Adipocyte (in vitro differentiated cells): ENCODE measurements around the gene GNPDA1.
"Not testable (repeated sequence)": the region's sequence is repeated elsewhere in the genome, so short reads cannot be mapped to it uniquely, and the experiment has no call there.

ENCODE experiments used
- DNase-seq: peaks from one replicate; pipeline ENCODE4 v3.0.0-alpha.2; 2015; ENCODE audit warnings: low read depth
- H3K27me3 ChIP-seq: replicated peaks from 2 replicates; pipeline ENCODE4 v1.7.0; 2013; ENCODE audit warnings: mild to moderate bottlenecking, low read length, moderate library complexity; ENCODE audit not compliant: control insufficient read depth, insufficient read depth
- H3K36me3 ChIP-seq: 2 replicates; pipeline ENCODE4 v1.7.0; 2013; ENCODE audit warnings: low read length, mild to moderate bottlenecking, moderate library complexity; ENCODE audit not compliant: control insufficient read depth, insufficient read depth, severe bottlenecking
- H3K4me1 ChIP-seq: 2 replicates; pipeline ENCODE4 v1.7.0; 2013; ENCODE audit warnings: mild to moderate bottlenecking, low read length, moderate library complexity; ENCODE audit not compliant: control insufficient read depth, insufficient read depth
- H3K4me3 ChIP-seq: 2 replicates; pipeline ENCODE4 v1.7.0; 2013; ENCODE audit warnings: mild to moderate bottlenecking, low read length, moderate library complexity
- H3K9ac ChIP-seq: 2 replicates; pipeline ENCODE4 v1.7.0; 2013; ENCODE audit warnings: mild to moderate bottlenecking, low read length, moderate library complexity
- H3K9me3 ChIP-seq: 2 replicates; pipeline ENCODE4 v1.7.0; 2013; ENCODE audit warnings: mild to moderate bottlenecking, low read length, moderate library complexity; ENCODE audit not compliant: control insufficient read depth

The GNPDA1 gene

GRCh38 chr5:142038735-142039134 is 25.9 kb upstream of the GNPDA1 start:
- no peak for DNase-seq
- Histone ChIP-seq H3K4me3 (no peak overlapping the region), H3K36me3 (no peaks in the 10 kb centered on the region), H3K9me3 (no peaks in the 10 kb centered on the region), H3K4me1 (no peaks in the 10 kb centered on the region), H3K9ac (no peak overlapping the region), H3K27me3 (no peaks in the 10 kb centered on the region)

GRCh38 chr5:142037599-142037998 is 24.8 kb upstream of the GNPDA1 start:
- H3K36me3 ChIP-seq, H3K9me3 ChIP-seq, H3K27me3 ChIP-seq, DNase-seq, H3K4me1 ChIP-seq, H3K9ac ChIP-seq, H3K4me3 ChIP-seq: not testable (repeated sequence)

DNA sequence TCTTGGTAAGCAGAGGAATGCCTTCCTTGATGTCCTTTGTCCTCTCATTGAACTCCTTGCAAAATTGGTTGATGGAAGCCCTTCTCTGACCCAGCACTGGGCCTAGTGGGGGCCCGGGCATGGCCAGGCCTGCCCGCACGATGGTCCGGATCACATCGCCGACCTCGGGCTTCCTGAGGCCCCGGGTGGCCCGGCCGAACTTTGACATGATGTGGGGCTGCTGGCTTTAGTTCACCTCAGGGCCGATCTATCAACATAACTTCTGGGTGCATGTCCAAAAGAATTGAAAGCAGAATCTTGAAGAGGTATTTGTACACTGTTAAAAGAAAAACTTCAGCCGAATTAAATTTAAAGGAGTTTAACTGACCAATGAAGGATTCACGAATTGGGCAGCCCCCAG is 24.1 kb upstream of the GNPDA1 start:
- no peaks in the 10 kb centered on the region for H3K36me3 ChIP-seq
- H3K9me3 ChIP-seq: no peaks in the 10 kb centered on the region
- peaks cover 3% of the 10 kb centered on the region for H3K27me3 ChIP-seq
- no peaks in the 10 kb centered on the region for H3K4me1 ChIP-seq
- no peak for DNase-seq
- no peak overlapping the region for H3K4me3 ChIP-seq
- H3K9ac ChIP-seq: no peak overlapping the region

DNA sequence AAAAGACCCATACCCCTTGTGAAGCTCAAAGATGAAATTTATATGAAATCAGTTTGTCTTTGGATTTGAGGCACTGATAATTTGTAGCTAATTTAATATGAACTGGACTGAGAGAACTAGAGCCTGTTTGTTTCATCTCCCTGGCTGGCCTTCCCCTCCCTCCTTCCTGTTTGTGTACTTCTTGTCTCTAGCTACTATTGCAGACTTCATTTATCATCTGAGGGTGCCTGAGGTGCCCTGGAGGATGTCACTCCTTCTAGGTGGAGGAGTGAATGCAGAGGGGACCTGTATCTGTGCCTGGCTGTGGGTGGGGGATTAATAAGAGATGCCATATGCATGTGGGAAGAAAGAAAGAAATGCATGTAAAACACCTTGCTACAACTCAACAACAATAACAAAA is 22.2 kb upstream of the GNPDA1 start:
- Histone ChIP-seq H3K9me3 (no peaks in the 10 kb centered on the region), H3K27me3 (peaks cover 6% of the 10 kb centered on the region), H3K4me3 (no peak overlapping the region), H3K36me3 (no peaks in the 10 kb centered on the region), H3K9ac (no peak overlapping the region), H3K4me1 (no peaks in the 10 kb centered on the region)
- no peak for DNase-seq

- not testable (repeated sequence) for H3K36me3 ChIP-seq, H3K4me1 ChIP-seq, H3K4me3 ChIP-seq, H3K27me3 ChIP-seq, H3K9ac ChIP-seq, H3K9me3 ChIP-seq, DNase-seq
These were observed 21.1 kb upstream of the GNPDA1 start for GRCh38 chr5:142033632-142034567.

- no peak for DNase-seq
- H3K27me3 ChIP-seq: peaks cover 6% of the 10 kb centered on the region
- H3K4me1 ChIP-seq: no peaks in the 10 kb centered on the region
- H3K4me3 ChIP-seq: no peak overlapping the region
- H3K36me3 ChIP-seq: no peaks in the 10 kb centered on the region
- no peaks in the 10 kb centered on the region for H3K9me3 ChIP-seq
- H3K9ac ChIP-seq: no peak overlapping the region
These were observed 20.2 kb upstream of the GNPDA1 start for GRCh38 chr5:142032747-142033631.

GRCh38 chr5:142032150-142032549 is 19.3 kb upstream of the GNPDA1 start:
- no peaks in the 10 kb centered on the region for H3K36me3 ChIP-seq
- H3K9me3 ChIP-seq: no peaks in the 10 kb centered on the region
- no peak overlapping the region for H3K4me3 ChIP-seq
- DNase-seq: no peak
- peaks cover 6% of the 10 kb centered on the region for H3K27me3 ChIP-seq
- H3K9ac ChIP-seq: no peak overlapping the region
- H3K4me1 ChIP-seq: no peaks in the 10 kb centered on the region

- no peak for DNase-seq
- Histone ChIP-seq H3K4me1 (peaks cover 5% of the 10 kb centered on the region), H3K9me3 (no peaks in the 10 kb centered on the region), H3K9ac (peak overlapping the region; percentile 79), H3K36me3 (no peaks in the 10 kb centered on the region), H3K27me3 (no peaks in the 10 kb centered on the region), H3K4me3 (peak overlapping the region; percentile 80)
These were observed 12.8 kb upstream of the GNPDA1 start for GRCh38 chr5:142025637-142026036.

- Histone ChIP-seq H3K4me3 (peak overlapping the region; percentile 80), H3K36me3 (no peaks in the 10 kb centered on the region), H3K4me1 (peaks cover 5% of the 10 kb centered on the region), H3K27me3 (no peaks in the 10 kb centered on the region), H3K9ac (peak overlapping the region; percentile 79), H3K9me3 (peaks cover 6% of the 10 kb centered on the region)
- peak; percentile 95 for DNase-seq
These were observed 12.0 kb upstream of the GNPDA1 start for GRCh38 chr5:142024771-142025304.

- Histone ChIP-seq H3K4me3 (no peak overlapping the region), H3K27me3 (no peaks in the 10 kb centered on the region), H3K9ac (no peak overlapping the region), H3K9me3 (peaks cover 6% of the 10 kb centered on the region), H3K4me1 (peaks cover 5% of the 10 kb centered on the region), H3K36me3 (no peaks in the 10 kb centered on the region)
- DNase-seq: no peak
These were observed 11.0 kb upstream of the GNPDA1 start for GRCh38 chr5:142023836-142024235.

GRCh38 chr5:142020122-142020659 is 7.4 kb upstream of the GNPDA1 start:
- peaks cover 6% of the 10 kb centered on the region for H3K9me3 ChIP-seq
- DNase-seq: no peak
- H3K27me3 ChIP-seq: no peaks in the 10 kb centered on the region
- H3K4me3 ChIP-seq: no peak overlapping the region
- no peaks in the 10 kb centered on the region for H3K36me3 ChIP-seq
- peaks cover 1% of the 10 kb centered on the region for H3K4me1 ChIP-seq
- H3K9ac ChIP-seq: no peak overlapping the region
